Measurements from ENCODE around the gene CSNK2B. TPM values are rescaled to one million over a fixed set of nuclear protein-coding genes. Genes with fewer than 3 reads are reported as not detected.

The CSNK2B gene
- total and polyA plus RNA-seq, 9 of the 15 experiments (the other 6 are each of a cell fraction or from before 2014, with no cell fraction given): 120 to 1,126 (median 529) TPM

DNA sequence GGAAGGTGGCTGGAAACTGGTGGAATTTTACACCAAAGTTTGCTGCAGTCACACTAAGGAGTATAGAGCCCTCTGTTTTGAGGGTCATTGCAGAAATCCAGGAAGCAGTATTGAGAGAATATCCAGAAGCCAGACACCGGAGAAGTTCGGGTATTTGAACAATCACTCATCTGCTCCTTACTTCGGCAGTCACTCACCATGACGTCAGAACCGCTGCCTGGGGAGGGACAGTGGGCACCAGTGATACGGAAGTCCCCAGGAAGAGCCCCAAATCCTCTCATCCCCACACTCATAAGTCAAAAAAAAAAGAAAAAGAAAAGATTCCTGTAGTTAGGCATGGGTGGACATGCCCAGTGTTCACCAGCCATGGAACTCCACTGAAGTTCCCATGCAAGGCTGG lies 11.0 kb downstream of the CSNK2B start (continued):
- TF ChIP-seq TBL1XR1 (IDR thresholded peaks at IDR 0.05; ENCODE audit: low read length in 2 of 2) (no peak; a peak in 1 of 4 replicates), U2AF2 (optimal IDR thresholded peaks at IDR 0.05; ENCODE audit: low read depth, low read length) (no peak), ERF (CRISPR knock-in tag; IDR thresholded peaks at IDR 0.05) (peak; percentile 52; the same call in 1 of the 2 replicates), TOE1 (IDR thresholded peaks at IDR 0.05; ENCODE audit: borderline replicate concordance) (no peak), TOE1 (CRISPR knock-in tag; IDR thresholded peaks at IDR 0.05; ENCODE audit: borderline replicate concordance, low read depth) (no peak), ZNF445 (CRISPR knock-in tag; IDR thresholded peaks at IDR 0.05; ENCODE audit: low read depth) (0 out of 2 replicates have a peak, but pooled peaks have one; percentile 37), E2F3 (CRISPR knock-in tag; IDR thresholded peaks at IDR 0.05) (0 out of 2 replicates have a peak, but pooled peaks have one; percentile 17), ZC3H11A (IDR thresholded peaks at IDR 0.05; ENCODE audit: low read depth, low read length) (no peak), ELF4 (CRISPR knock-in tag; IDR thresholded peaks at IDR 0.05) (0 out of 2 replicates have a peak, but pooled peaks have one; percentile 37), NBN (IDR thresholded peaks at IDR 0.05; ENCODE audit: low read depth) (0 out of 2 replicates have a peak, but pooled peaks have one; percentile 62), CC2D1A (IDR thresholded peaks at IDR 0.05) (0 out of 2 replicates have a peak, but pooled peaks have one; percentile 31), NFIX (CRISPR knock-in tag; IDR thresholded peaks at IDR 0.05; ENCODE audit: low read depth) (no peak), SAP30 (IDR thresholded peaks at IDR 0.05; ENCODE audit: borderline replicate concordance, insufficient read depth, low read depth, low read length, poor library complexity, severe bottlenecking) (no peak), ELF1 (tag; IDR thresholded peaks at IDR 0.05) (peak; percentile 71; the same call in 1 of the 2 replicates), ARID2 (IDR thresholded peaks at IDR 0.05) (0 out of 2 replicates have a peak, but pooled peaks have one; percentile 7), ZSCAN32 (CRISPR knock-in tag; IDR thresholded peaks at IDR 0.05) (0 out of 2 replicates have a peak, but pooled peaks have one; percentile 44), SP2 (IDR thresholded peaks at IDR 0.05; ENCODE audit: extremely low read depth, low read depth, low read length, poor library complexity, severe bottlenecking) (no peak)
- TF ChIP-seq, protein P1, sequence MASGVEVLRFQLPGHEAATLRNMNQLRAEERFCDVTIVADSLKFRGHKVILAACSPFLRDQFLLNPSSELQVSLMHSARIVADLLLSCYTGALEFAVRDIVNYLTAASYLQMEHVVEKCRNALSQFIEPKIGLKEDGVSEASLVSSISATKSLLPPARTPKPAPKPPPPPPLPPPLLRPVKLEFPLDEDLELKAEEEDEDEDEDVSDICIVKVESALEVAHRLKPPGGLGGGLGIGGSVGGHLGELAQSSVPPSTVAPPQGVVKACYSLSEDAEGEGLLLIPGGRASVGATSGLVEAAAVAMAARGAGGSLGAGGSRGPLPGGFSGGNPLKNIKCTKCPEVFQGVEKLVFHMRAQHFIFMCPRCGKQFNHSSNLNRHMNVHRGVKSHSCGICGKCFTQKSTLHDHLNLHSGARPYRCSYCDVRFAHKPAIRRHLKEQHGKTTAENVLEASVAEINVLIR (CRISPR knock-in tag; IDR thresholded peaks at IDR 0.05): peak; percentile 63; the same call in 1 of the 2 replicates
- TF ChIP-seq, protein P2, sequence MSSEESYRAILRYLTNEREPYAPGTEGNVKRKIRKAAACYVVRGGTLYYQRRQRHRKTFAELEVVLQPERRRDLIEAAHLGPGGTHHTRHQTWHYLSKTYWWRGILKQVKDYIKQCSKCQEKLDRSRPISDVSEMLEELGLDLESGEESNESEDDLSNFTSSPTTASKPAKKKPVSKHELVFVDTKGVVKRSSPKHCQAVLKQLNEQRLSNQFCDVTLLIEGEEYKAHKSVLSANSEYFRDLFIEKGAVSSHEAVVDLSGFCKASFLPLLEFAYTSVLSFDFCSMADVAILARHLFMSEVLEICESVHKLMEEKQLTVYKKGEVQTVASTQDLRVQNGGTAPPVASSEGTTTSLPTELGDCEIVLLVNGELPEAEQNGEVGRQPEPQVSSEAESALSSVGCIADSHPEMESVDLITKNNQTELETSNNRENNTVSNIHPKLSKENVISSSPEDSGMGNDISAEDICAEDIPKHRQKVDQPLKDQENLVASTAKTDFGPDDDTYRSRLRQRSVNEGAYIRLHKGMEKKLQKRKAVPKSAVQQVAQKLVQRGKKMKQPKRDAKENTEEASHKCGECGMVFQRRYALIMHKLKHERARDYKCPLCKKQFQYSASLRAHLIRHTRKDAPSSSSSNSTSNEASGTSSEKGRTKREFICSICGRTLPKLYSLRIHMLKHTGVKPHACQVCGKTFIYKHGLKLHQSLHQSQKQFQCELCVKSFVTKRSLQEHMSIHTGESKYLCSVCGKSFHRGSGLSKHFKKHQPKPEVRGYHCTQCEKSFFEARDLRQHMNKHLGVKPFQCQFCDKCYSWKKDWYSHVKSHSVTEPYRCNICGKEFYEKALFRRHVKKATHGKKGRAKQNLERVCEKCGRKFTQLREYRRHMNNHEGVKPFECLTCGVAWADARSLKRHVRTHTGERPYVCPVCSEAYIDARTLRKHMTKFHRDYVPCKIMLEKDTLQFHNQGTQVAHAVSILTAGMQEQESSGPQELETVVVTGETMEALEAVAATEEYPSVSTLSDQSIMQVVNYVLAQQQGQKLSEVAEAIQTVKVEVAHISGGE (CRISPR knock-in tag; IDR thresholded peaks at IDR 0.05): 0 out of 6 replicates have a peak, but pooled peaks of 1 of the 3 experiments have one; percentile 22
- TF ChIP-seq, protein P3, sequence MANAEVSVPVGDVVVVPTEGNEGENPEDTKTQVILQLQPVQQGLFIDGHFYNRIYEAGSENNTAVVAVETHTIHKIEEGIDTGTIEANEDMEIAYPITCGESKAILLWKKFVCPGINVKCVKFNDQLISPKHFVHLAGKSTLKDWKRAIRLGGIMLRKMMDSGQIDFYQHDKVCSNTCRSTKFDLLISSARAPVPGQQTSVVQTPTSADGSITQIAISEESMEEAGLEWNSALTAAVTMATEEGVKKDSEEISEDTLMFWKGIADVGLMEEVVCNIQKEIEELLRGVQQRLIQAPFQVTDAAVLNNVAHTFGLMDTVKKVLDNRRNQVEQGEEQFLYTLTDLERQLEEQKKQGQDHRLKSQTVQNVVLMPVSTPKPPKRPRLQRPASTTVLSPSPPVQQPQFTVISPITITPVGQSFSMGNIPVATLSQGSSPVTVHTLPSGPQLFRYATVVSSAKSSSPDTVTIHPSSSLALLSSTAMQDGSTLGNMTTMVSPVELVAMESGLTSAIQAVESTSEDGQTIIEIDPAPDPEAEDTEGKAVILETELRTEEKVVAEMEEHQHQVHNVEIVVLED (CRISPR knock-in tag; IDR thresholded peaks at IDR 0.05): peak; percentile 48
- TF ChIP-seq, protein P4, sequence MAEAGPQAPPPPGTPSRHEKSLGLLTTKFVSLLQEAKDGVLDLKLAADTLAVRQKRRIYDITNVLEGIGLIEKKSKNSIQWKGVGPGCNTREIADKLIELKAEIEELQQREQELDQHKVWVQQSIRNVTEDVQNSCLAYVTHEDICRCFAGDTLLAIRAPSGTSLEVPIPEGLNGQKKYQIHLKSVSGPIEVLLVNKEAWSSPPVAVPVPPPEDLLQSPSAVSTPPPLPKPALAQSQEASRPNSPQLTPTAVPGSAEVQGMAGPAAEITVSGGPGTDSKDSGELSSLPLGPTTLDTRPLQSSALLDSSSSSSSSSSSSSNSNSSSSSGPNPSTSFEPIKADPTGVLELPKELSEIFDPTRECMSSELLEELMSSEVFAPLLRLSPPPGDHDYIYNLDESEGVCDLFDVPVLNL (CRISPR knock-in tag; IDR thresholded peaks at IDR 0.05; ENCODE audit: low read depth): 0 out of 2 replicates have a peak, but pooled peaks have one; percentile 2
